Femur (tissue), 1 donor: ENCODE data around the gene PIK3AP1.

Source experiments
- DNase-seq: peaks from one replicate; pipeline ENCODE4 v3.0.0-alpha.2; 2017

PIK3AP1 gene

GRCh38 chr10:96671211-96671890 is 49.0 kb downstream of the PIK3AP1 start:
- no peak for DNase-seq

- no peak for DNase-seq
Measured at GRCh38 chr10:96670786-96671185, 49.5 kb downstream of the PIK3AP1 start.

DNA sequence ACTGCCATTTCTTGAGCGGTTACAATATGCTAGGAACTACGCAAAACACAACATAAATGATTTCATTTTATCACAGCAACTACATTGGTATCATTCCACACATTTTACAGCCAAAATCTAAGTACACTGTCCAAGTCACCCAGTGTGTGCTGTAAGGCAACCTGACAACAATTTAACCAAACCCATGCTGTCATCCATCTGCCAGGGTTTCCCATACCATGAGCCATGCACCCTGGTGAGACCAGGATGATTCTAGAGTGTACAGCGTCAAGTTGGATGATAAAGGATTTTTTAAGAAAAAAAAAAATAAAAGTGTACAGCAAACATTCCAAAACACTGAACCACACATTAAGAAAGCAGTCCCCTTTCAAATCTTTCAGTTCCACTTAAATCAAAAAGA is 52.9 kb downstream of the PIK3AP1 start:
- DNase-seq: no peak

DNA sequence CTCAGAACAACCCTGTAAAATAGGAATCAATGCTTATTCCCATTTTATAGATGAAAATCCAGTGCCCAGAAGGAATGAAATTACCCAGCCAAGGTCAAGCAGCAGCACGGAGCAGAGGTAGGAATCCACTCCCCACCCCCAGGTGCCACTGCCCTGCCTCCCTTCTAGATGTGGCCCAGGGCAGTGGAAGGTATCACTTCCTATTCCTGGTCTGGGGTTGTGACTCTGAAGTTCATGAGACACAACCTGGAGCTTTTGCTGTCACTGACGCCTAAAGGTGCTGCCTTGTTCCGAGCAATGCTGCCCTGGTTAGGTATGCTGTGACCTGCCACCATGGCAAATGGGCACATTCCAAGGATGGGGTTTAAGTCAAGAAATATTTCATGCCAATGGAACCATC is 53.6 kb downstream of the PIK3AP1 start:
- DNase-seq: no peak

DNA sequence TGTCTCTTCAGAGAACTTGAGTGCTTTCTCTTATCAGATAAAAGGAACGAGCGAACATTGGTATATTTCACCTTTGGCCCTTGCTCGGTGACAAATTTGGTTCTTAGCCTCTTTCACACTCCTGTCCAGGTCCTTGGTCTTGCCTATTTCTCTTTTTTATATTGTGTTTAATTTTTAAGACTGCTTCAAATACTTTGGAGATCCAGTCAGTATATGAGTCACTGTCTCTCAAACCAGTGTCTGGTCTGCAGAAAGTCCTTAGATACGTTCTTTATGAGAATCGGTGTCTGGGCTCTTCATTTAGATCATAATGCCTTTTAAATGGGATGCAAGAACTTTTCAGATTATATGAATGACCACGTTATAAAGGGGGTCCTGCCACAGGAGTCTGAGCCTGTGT is 55.0 kb downstream of the PIK3AP1 start:
- no peak for DNase-seq

- no peak for DNase-seq
Measured at GRCh38 chr10:96664563-96664962, 55.8 kb downstream of the PIK3AP1 start.

GRCh38 chr10:96663797-96664196 is 56.5 kb downstream of the PIK3AP1 start:
- DNase-seq: no peak

- no peak for DNase-seq
Measured at GRCh38 chr10:96661632-96662031, 58.7 kb downstream of the PIK3AP1 start.

DNA sequence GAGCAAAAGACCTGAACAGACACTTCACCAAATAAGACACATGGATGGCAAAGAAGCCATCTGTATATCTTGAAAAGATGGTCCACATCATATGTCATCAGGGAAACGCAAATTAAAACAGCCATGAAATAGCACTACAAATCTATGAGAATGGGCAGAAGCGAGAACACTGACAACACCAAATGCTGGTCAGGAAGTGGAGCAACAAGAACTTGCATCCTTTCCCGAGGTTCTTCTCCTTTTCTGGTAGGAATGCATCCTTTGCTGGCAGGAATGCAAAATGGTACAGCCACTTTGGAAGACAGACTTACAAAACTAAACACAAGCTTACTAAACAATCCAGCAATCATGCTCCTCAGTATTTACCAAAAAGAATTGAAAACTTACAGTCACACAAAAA is 60.0 kb downstream of the PIK3AP1 start:
- no peak for DNase-seq

DNA sequence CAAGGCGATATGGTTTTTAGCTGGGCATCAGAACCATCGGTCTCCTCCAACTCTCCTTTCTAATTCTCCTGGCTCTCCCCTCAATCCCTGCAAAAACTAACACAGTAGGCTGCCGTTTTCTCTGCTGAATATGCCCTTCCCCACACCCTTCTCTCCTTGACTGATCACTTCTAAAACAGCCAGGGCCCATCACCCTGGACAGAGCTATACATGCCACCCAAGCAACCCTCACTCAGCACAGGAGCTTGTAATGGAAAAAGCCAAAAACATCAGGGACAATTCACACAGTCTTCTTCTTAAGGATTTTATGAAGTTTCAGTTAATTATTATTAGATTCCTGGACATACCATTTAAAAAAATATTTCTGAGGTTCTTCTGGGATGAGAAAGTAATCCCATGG is 61.5 kb downstream of the PIK3AP1 start:
- DNase-seq: no peak

GRCh38 chr10:96657385-96657784 is 62.9 kb downstream of the PIK3AP1 start:
- no peak for DNase-seq

DNA sequence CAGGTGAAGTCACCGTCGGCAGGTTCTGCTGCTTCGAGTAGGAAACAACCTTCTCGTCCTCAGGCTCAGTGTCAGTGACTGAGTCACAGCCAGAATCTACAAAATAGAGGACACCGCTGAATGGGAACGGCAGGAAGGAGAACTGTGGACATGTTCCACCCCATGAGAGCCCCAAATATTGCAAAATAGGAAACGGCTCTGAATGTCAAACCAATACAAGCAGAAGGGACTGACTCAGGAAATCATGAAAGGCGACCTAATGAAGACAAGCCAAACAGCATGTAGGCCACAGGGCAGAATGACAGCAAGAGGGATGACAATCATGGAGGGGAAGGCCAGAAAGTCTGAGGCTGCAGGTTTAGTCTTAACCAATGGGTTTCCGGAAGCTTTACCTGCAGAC is 63.5 kb downstream of the PIK3AP1 start:
- no peak for DNase-seq

DNA sequence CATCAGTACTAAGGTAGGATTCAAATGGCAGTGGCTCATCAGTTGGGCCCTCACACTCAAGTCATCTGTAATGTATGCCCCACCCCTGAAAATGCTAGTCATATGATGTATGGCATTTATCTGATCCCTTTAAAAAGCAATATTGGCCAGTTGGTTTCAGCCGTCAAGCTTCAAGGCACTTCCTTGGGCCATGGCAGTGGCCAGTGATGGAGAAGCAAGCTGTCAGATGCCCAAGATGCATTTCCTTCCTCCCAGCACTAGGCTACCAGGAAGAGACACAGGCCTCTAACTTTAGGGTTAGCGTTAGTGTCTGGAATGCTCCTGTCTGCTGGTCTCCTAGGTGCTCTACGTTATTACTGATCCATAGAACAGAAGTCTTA is 64.1 kb downstream of the PIK3AP1 start:
- DNase-seq: no peak

GRCh38 chr10:96655461-96656197 is 64.7 kb downstream of the PIK3AP1 start:
- no peak for DNase-seq

GRCh38 chr10:96651998-96652431 is 68.3 kb downstream of the PIK3AP1 start:
- DNase-seq: no peak

- DNase-seq: no peak
Measured at GRCh38 chr10:96650958-96651357, 69.4 kb downstream of the PIK3AP1 start.

- DNase-seq: no peak
Measured at GRCh38 chr10:96648297-96648696, 72.0 kb downstream of the PIK3AP1 start.

- DNase-seq: no peak
Measured at GRCh38 chr10:96647466-96647865, 72.8 kb downstream of the PIK3AP1 start.

- DNase-seq: no peak
Measured at GRCh38 chr10:96646751-96647166, 73.6 kb downstream of the PIK3AP1 start.

DNA sequence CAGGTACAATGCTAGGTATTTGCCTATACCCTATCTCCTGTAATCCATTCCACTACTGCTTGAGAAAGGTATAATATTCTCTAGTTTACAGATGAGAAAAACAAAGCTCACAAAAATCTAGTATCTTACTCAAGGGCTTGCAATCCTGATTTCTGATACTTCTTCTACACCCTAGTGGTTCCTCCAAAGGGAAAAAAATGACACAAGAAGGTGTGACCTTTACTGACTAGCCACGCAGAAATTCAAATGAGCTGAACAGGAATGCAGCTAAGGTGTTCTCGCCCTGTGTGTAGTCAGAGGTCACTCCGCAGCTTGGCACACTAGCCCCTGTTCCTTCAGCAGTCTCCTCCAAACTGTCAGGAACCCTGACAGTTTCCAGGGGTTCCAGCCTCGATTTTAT is 74.0 kb downstream of the PIK3AP1 start:
- no peak for DNase-seq

DNA sequence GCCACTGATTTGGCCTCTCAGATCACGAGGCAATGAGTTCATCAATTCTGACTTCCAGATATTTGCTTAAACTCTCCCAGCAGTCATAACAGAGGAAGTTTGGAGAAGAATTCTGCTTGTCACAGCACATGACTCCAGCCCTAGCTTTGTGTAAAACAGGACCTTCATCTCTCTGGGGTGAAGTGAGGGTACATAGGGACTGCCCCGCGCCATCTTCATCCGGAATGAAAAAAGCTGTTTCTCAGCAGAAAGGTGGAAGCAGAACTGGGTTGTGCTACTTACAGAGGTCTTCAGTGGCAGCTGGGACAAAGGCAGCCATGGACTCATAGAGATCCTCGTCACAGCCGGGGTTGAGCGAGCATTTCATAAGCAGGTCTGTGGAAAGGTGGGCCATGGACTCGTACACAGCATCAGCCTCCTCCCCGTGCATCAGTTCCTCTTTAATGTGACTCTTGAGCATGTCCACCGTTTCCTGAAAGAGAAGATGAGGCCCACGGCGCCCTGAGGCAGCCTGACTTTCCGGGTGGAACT is 75.1 kb downstream of the PIK3AP1 start:
- DNase-seq: no peak

- no peak for DNase-seq
Measured at GRCh38 chr10:96643920-96644319, 76.4 kb downstream of the PIK3AP1 start.

DNA sequence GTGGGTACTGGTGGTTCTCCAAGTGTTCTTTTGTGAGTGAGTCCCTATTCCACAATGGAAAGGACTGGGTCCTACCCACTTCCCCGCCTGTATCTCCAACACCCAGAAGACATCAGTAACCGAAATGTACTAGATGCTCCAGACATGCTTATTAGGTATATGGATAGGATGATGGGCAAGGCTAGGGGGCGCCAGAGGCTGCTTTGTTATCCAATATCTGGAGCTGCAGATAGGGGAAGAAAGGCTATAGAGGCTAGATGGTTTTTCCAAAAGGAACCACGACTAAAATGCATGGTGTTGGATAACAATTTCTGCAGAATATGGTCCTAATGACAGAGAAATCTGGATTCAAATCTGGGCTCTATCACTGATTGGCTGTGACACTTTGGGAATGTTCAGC is 77.3 kb downstream of the PIK3AP1 start:
- peak; percentile 53 for DNase-seq

DNA sequence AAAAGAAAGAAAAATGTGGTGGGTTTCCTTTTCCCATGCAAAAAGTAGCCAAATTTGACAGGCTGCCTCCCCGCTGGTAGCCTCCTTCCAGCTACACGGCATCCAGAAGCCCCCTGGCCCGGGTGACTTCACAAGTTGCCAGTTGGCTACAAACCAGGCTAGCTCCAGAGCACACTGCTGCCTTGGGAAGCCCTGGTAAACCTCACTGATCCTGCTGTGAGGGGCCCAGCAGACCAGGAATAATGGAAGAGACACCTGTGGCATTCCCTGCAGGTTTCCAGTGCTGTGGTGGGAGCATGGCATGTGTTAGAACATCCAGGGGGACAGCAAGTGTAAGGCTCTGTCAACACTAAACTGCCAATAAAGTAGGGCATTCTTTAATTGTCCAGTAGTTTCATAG is 77.8 kb downstream of the PIK3AP1 start:
- no peak for DNase-seq
